Spleen (tissue), 7 donors: ENCODE results near the gene DGKA.

Source experiments
- POLR2A ChIP-seq, 3 donors: fragments of 450-650 bp; IDR thresholded peaks; one replicate each; pipeline ENCODE4 v1.5.1; 2017; ENCODE audit warnings: antibody characterized with exemption in 3 of 3, mild to moderate bottlenecking in 1 of 3
- POLR2AphosphoS5 ChIP-seq, 3 donors: sonication (generic); formaldehyde crosslinking; IDR thresholded peaks; one replicate each; pipeline ENCODE4 v1.5.1; 2017; ENCODE audit warnings: antibody characterized with exemption in 3 of 3
- TF ChIP-seq, protein P1 (sequence below), 11 experiments: fragments of 200-600 bp in 7 of 11; fragments of 450-650 bp in 4 of 11; sonication (generic) in 4 of 11; IDR thresholded peaks in 8 of 11; conservative IDR thresholded peaks in 3 of 11; 1 replicate in 7 of 11; 2 replicates in 4 of 11; pipeline versions ENCODE4 v1.4.0 to v1.8.0; 2016 to 2021; ENCODE audit warnings: antibody characterized with exemption in 11 of 11, inconsistent platforms in 4 of 11, mild to moderate bottlenecking in 1 of 11
- donor health status: DM: no; HTN: no; CAD: no; lungs with moderate emphysema.
- donor health status: DM: no; HTN: no; CAD: no.
- donor health status: DM: no; HTN: no; CAD: no.

DNA sequence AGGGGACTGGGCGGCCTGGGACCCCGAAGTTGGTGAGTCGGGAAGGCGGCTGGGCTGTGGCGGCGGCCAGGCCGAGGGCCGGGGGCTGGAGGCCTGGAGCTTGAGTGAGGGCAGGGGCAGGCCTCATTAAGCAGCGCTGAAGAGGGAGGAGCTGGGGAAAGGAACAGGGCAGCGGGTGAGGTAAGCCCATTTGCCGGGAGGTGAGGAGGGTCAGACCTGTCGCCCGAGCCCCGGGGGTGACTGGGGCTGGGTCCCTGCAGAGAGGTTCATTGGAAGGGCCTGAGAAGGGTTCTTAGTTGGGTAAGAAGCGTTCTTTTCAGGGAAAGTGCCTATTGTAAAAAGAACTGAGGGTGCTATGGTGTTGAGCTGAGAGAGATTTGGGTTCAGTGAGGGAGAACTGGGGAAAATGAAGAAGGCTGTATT is 43.4 kb downstream of the DGKA start:
- no peak for TF ChIP-seq POLR2A (IDR thresholded peaks at IDR 0.05)
- TF ChIP-seq, protein P1, sequence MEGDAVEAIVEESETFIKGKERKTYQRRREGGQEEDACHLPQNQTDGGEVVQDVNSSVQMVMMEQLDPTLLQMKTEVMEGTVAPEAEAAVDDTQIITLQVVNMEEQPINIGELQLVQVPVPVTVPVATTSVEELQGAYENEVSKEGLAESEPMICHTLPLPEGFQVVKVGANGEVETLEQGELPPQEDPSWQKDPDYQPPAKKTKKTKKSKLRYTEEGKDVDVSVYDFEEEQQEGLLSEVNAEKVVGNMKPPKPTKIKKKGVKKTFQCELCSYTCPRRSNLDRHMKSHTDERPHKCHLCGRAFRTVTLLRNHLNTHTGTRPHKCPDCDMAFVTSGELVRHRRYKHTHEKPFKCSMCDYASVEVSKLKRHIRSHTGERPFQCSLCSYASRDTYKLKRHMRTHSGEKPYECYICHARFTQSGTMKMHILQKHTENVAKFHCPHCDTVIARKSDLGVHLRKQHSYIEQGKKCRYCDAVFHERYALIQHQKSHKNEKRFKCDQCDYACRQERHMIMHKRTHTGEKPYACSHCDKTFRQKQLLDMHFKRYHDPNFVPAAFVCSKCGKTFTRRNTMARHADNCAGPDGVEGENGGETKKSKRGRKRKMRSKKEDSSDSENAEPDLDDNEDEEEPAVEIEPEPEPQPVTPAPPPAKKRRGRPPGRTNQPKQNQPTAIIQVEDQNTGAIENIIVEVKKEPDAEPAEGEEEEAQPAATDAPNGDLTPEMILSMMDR (IDR thresholded peaks at IDR 0.05 in 8 of 11, conservative IDR thresholded peaks at IDR 0.05 in 3 of 11) = no peak
- TF ChIP-seq POLR2AphosphoS5 (IDR thresholded peaks at IDR 0.05) = no peak
